Neural cell (in vitro differentiated cells): ENCODE results near the gene GNAQ.

Source experiments
- CTCF ChIP-seq: fragments of 450-650 bp; IDR thresholded peaks from 2 replicates; pipeline ENCODE4 v1.5.1; 2014; ENCODE audit warnings: antibody characterized with exemption, mild to moderate bottlenecking, moderate library complexity; ENCODE audit not compliant: poor library complexity, severe bottlenecking
- EP300 ChIP-seq: fragments of 450-650 bp; conservative IDR thresholded peaks from 2 replicates; pipeline ENCODE4 v1.6.1; 2014; ENCODE audit warnings: antibody characterized with exemption, mild to moderate bottlenecking, moderate library complexity; ENCODE audit not compliant: poor library complexity, severe bottlenecking
- EZH2 ChIP-seq: fragments of 200-600, 300-800 bp; shearing (Covaris generic), sonication (generic); IDR thresholded peaks from 2 replicates; pipeline ENCODE4 v1.6.1; 2014; ENCODE audit warnings: antibody characterized with exemption, low read length, borderline replicate concordance, mild to moderate bottlenecking; ENCODE audit not compliant: insufficient read depth, poor library complexity, severe bottlenecking
- MXI1 ChIP-seq: fragments of 450-650 bp; conservative IDR thresholded peaks from 2 replicates; pipeline ENCODE4 v1.6.1; 2014; ENCODE audit warnings: antibody characterized with exemption, mild to moderate bottlenecking; ENCODE audit not compliant: poor library complexity, severe bottlenecking
- POLR2AphosphoS5 ChIP-seq: IDR thresholded peaks from 2 replicates; pipeline ENCODE4 v1.6.1; 2012
- RAD21 ChIP-seq: fragments of 450-650 bp; conservative IDR thresholded peaks from 2 replicates; pipeline ENCODE4 v1.6.1; 2014; ENCODE audit warnings: antibody characterized with exemption, mild to moderate bottlenecking, moderate library complexity
- REST ChIP-seq: IDR thresholded peaks from 2 replicates; pipeline ENCODE4 v1.6.1; 2012; ENCODE audit warnings: borderline replicate concordance
- SMC3 ChIP-seq: fragments of 450-650 bp; conservative IDR thresholded peaks from 2 replicates; pipeline ENCODE4 v1.6.1; 2014; ENCODE audit warnings: antibody characterized with exemption, mild to moderate bottlenecking, moderate library complexity; ENCODE audit not compliant: poor library complexity
- TAF1 ChIP-seq: IDR thresholded peaks from 2 replicates; pipeline ENCODE4 v1.6.1; 2012; ENCODE audit warnings: low read depth

- TF ChIP-seq CTCF (no peak), EP300 (no peak), TAF1 (no peak), REST (no peak), RAD21 (no peak), EZH2 (no peak), POLR2AphosphoS5 (no peak), SMC3 (no peak), MXI1 (no peak)
Observed at GRCh38 chr9:77839459-77840140, 192.0 kb downstream of the GNAQ start.
